Heart right ventricle (tissue), 16 donors: ENCODE measurements around the gene COA6. TPM values are rescaled to one million over a fixed set of nuclear protein-coding genes. Genes with fewer than 3 reads are reported as not detected.

Source experiments
- ATAC-seq, 8 donors: fragments of 200-7000 bp; cut with Tn5 transposase; one replicate each; pipeline ENCODE4 v1.9.1; 2020; ENCODE audit warnings: mild to moderate bottlenecking in 8 of 8, moderate library complexity in 8 of 8, moderate number of reproducible peaks in 1 of 8
- DNase-seq, 2 donors: peaks; one replicate each; pipeline ENCODE4 v3.0.0-alpha.2; 2020
- H3K27ac ChIP-seq, 10 donors: fragments of 200-600 bp; sonication (generic) in 2 of 10; one replicate each; pipeline versions ENCODE4 v1.5.0 to v1.8.0; 2020 to 2022; ENCODE audit warnings: mild to moderate bottlenecking in 3 of 10
- H3K27me3 ChIP-seq, 7 donors: fragments of 200-600 bp; one replicate each; pipeline ENCODE4 v1.8.0; 2021 to 2022; ENCODE audit warnings: mild to moderate bottlenecking in 2 of 7
- H3K36me3 ChIP-seq, 9 donors: fragments of 200-600 bp; sonication (generic) in 1 of 9; one replicate each; pipeline versions ENCODE4 v1.5.0 to v1.8.0; 2020 to 2022; ENCODE audit warnings: mild to moderate bottlenecking in 2 of 9
- H3K4me1 ChIP-seq, 9 donors: fragments of 200-600 bp; sonication (generic) in 1 of 9; one replicate each; pipeline versions ENCODE4 v1.5.0 to v1.8.0; 2020 to 2022; ENCODE audit warnings: mild to moderate bottlenecking in 4 of 9
- H3K4me3 ChIP-seq, 10 donors: fragments of 200-600 bp; sonication (generic) in 2 of 10; one replicate each; pipeline versions ENCODE4 v1.5.0 to v1.8.0; 2020 to 2022; ENCODE audit warnings: mild to moderate bottlenecking in 7 of 10, moderate library complexity in 2 of 10
- H3K9me3 ChIP-seq, 11 donors: fragments of 200-600 bp in 10 of 11; sonication (generic) in 2 of 11; one replicate each; pipeline versions ENCODE4 v1.5.0 to v1.8.0; 2013 to 2022; ENCODE audit warnings: mild to moderate bottlenecking in 2 of 11, control low read depth in 1 of 11, moderate library complexity in 1 of 11
- WGBS, 2 donors: extraction: QIAGEN DNeasy Blood & Tissue Kit; methylation state at CpG; one replicate each; pipeline ENCODE4 v1.1.7; 2013; ENCODE audit warnings: inconsistent platforms in 1 of 2; 5-methylcytosine and 5-hydroxymethylcytosine counted together
- intact Hi-C, 10 donors: fragments of 100-400 bp; cut with DNase I; formaldehyde crosslinking; loops; one replicate each; pipeline versions ENCODE4 v1.11.1 to v1.14.2; 2022
- polyA plus RNA-seq, 2 donors: library from polyadenylated mRNA; stranded (reverse); fragments of 200-250 nt; gene quantifications; one replicate each; pipeline ENCODE4 v1.2.3, GENCODE V29; 2013
- total RNA-seq, 10 donors: library from RNA; stranded (reverse); fragmentation: NEBNext Ultra II Directional in 3 of 10; extraction: Animal tissue kit (Norgen Biotek cat#: 25700) in 3 of 10; gene quantifications; one replicate each; pipeline versions ENCODE4 v1.2.1 to v1.2.4, GENCODE V29; 2021 to 2023
- TF ChIP-seq, protein P1 (sequence below), 9 donors: fragments of 200-600 bp; sonication (generic) in 2 of 9; IDR thresholded peaks; one replicate each; pipeline versions ENCODE4 v1.5.0 to v1.8.0; 2021 to 2022; ENCODE audit warnings: antibody characterized with exemption in 9 of 9, mild to moderate bottlenecking in 5 of 9, moderate library complexity in 1 of 9
- donor health status: Arrhythmogenic right ventricular cardiomyopathy.
- donor health status: ischemic (EF 13 %, LVEDD 7.1; RV severe dilation, severe dysfunction).
- donor health status: healthy with polysubstance abuse.
- donor health status: DM: no; HTN: yes; CAD: no.
- donor health status: DM: no; HTN: no; CAD: no.
- donor health status: ischemic (EF 25% LVEDD 6.9; RV normal size, moderate dysfunction).
- donor health status: ischemic (EF 25% LVEDD 5.7; RV mildly dilated, moderate dysfunction).
- donor health status: healthy.
- donor health status: DM: yes; HTN: yes; CAD: no.
- donor health status: Ischemic cardiomyopathy.
- donor health status: ischemic (EF 35%, LVEDD 5.7; RV mildly dilated, moderate dysfunction).
- donor health status: nonischemic (EF 11% LVEDD 7.7; RV severe dilation, severe dysfunction).
- donor health status: DM: yes; HTN: yes; CAD: no.
- donor health status: PGD.
- donor health status: ischemic (EF 29% LVEDD 5.4; RV normal size, mild dysfunction).
- donor health status: nonischemic (EF 23%, LVEDD 6.1; RV moderate dilation, normal function).

The COA6 gene
- total and polyA plus RNA-seq, 12 donors: 23.4 to 98.5 (median 29.5) TPM

DNA sequence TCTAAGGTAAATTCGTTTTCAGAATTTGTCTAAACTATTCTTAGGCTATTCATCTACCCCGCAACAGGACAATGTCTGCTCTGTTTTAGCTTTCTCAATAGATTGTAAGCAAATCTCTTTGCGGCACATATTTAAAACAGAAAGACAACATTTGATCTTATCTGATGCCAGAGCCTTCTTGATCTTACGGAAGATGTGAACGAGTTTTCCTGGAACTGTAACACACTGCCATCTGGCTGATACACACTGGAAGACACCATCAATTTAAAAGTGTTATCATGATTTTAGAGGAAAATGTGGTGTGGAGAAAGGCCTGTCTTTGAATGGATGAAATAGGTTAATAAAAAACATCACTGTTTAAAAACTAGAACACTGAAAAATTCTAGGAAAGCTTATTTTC lies 36.1 kb downstream of the COA6 start:
- no peak for ATAC-seq
- Histone ChIP-seq H3K4me1 (peaks cover 0 to 9% (median 0%) of the 10 kb centered on the region in 9 donors), H3K4me3 (no peak overlapping the region), H3K27me3 (no peaks in the 10 kb centered on the region), H3K9me3 (no peaks in the 10 kb centered on the region), H3K36me3 (peaks cover 0 to 72% (median 4%) of the 10 kb centered on the region in 9 donors), H3K27ac (no peak overlapping the region)
- 85 to 86% methylated on average over 5 of the region's 5 CpGs for WGBS, 2 donors
- intact Hi-C loops: no loop called here
- DNase-seq: no peak
- TF ChIP-seq, protein P1, sequence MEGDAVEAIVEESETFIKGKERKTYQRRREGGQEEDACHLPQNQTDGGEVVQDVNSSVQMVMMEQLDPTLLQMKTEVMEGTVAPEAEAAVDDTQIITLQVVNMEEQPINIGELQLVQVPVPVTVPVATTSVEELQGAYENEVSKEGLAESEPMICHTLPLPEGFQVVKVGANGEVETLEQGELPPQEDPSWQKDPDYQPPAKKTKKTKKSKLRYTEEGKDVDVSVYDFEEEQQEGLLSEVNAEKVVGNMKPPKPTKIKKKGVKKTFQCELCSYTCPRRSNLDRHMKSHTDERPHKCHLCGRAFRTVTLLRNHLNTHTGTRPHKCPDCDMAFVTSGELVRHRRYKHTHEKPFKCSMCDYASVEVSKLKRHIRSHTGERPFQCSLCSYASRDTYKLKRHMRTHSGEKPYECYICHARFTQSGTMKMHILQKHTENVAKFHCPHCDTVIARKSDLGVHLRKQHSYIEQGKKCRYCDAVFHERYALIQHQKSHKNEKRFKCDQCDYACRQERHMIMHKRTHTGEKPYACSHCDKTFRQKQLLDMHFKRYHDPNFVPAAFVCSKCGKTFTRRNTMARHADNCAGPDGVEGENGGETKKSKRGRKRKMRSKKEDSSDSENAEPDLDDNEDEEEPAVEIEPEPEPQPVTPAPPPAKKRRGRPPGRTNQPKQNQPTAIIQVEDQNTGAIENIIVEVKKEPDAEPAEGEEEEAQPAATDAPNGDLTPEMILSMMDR (IDR thresholded peaks at IDR 0.05): peak in 1 of 9 donors; percentile 8

DNA sequence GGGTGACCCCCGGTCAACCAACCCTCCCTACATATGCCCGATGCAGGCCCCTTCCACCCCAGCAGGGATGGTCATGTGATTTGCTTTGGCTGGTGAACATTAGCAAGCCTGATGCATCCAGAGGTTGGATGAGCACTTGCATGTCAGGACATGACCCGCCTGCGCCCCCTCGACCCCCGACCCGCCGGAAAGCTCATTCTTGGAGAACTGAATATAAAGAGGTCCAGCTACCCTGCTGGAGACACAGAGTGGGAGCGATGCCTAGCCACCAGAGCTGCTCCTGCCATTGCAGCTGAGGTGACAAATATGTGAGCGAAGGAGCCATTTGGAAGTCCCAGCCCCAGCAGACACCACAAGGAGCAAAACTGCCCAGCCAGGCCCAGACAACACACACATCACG lies 39.6 kb downstream of the COA6 start:
- 90 to 93% methylated on average over 11 of the region's 11 CpGs for WGBS, 2 donors
- peaks cover 0 to 91% (median 10%) of the 10 kb centered on the region in 9 donors for H3K36me3 ChIP-seq
- no peaks in the 10 kb centered on the region for H3K27me3 ChIP-seq
- H3K27ac ChIP-seq: no peak overlapping the region
- no peak for DNase-seq
- TF ChIP-seq, protein P1 (IDR thresholded peaks at IDR 0.05): no peak
- intact Hi-C loops: no loop called here
- H3K9me3 ChIP-seq: no peaks in the 10 kb centered on the region
- H3K4me3 ChIP-seq: no peak overlapping the region
- H3K4me1 ChIP-seq: no peaks in the 10 kb centered on the region
- ATAC-seq: no peak

DNA sequence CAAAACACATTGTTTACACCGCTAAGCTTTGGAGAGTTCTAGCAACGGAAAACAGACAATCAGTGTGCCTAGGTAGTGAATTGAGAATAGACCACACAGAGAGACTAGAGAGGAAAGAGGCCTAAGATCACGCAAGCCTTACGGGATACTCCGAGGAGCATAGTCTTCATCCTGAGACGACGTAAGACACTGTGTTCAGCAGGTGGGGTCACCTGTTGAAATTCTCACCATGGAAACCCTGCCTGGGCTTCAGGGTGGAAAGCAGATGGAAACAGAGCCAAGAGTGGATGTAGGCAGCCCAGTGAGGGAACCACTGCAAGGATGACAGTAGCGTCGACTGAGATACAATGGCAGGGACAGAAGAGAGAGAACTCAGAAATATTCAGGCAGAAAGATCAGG lies 40.2 kb downstream of the COA6 start:
- ATAC-seq: no peak
- intact Hi-C loops: no loop called here

DNA sequence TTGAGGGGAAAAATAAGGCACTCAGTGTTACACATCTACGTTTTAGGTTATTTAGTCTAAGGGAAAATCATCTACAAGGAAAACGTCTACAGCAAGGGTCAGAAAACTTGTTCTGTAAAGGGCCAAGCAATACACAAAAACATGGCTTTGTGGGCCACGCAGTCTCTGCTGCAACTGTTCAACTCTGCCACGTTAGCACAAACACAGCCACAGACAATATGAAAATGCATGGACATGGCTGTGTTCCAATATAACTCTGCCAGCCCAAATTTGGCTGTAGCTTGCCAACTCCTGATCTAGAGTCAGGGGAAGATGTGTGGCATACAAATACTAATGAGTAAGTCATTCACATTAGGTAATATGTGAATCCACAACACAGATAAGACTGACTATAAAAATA lies 40.7 kb downstream of the COA6 start:
- intact Hi-C loops: no loop called here
- Histone ChIP-seq H3K4me3 (no peak overlapping the region), H3K27ac (no peak overlapping the region), H3K9me3 (no peaks in the 10 kb centered on the region), H3K4me1 (no peaks in the 10 kb centered on the region), H3K36me3 (peaks cover 0 to 96% (median 8%) of the 10 kb centered on the region in 9 donors), H3K27me3 (no peaks in the 10 kb centered on the region)
- 90 to 92% methylated on average over 4 of the region's 4 CpGs for WGBS, 2 donors
- no peak for ATAC-seq
- no peak for DNase-seq
- TF ChIP-seq, protein P1 (IDR thresholded peaks at IDR 0.05): no peak

More for the DNA sequence above, 40.2 kb downstream of the COA6 start:
- H3K36me3 ChIP-seq: peaks cover 0 to 96% (median 13%) of the 10 kb centered on the region in 9 donors
- no peak overlapping the region for H3K27ac ChIP-seq
- H3K9me3 ChIP-seq: no peaks in the 10 kb centered on the region
- TF ChIP-seq, protein P1 (IDR thresholded peaks at IDR 0.05): no peak
- H3K4me1 ChIP-seq: no peaks in the 10 kb centered on the region
- DNase-seq: no peak
- H3K27me3 ChIP-seq: no peaks in the 10 kb centered on the region
- 97 to 98% methylated on average over 9 of the region's 9 CpGs for WGBS, 2 donors
- H3K4me3 ChIP-seq: no peak overlapping the region
